Neural cell (in vitro differentiated cells): ENCODE measurements around the gene ADGRA1.

Experiments
- EZH2 ChIP-seq: fragments of 200-600, 300-800 bp; shearing (Covaris generic), sonication (generic); IDR thresholded peaks from 2 replicates; pipeline ENCODE4 v1.6.1; 2014; ENCODE audit warnings: antibody characterized with exemption, low read length, borderline replicate concordance, mild to moderate bottlenecking; ENCODE audit not compliant: insufficient read depth, poor library complexity, severe bottlenecking
- POLR2AphosphoS5 ChIP-seq: IDR thresholded peaks from 2 replicates; pipeline ENCODE4 v1.6.1; 2012
- RAD21 ChIP-seq: fragments of 450-650 bp; conservative IDR thresholded peaks from 2 replicates; pipeline ENCODE4 v1.6.1; 2014; ENCODE audit warnings: antibody characterized with exemption, mild to moderate bottlenecking, moderate library complexity
- REST ChIP-seq: IDR thresholded peaks from 2 replicates; pipeline ENCODE4 v1.6.1; 2012; ENCODE audit warnings: borderline replicate concordance
- TAF1 ChIP-seq: IDR thresholded peaks from 2 replicates; pipeline ENCODE4 v1.6.1; 2012; ENCODE audit warnings: low read depth
- TF ChIP-seq, protein P1 (sequence below): fragments of 450-650 bp; IDR thresholded peaks from 2 replicates; pipeline ENCODE4 v1.5.1; 2014; ENCODE audit warnings: antibody characterized with exemption, mild to moderate bottlenecking, moderate library complexity; ENCODE audit not compliant: poor library complexity, severe bottlenecking

DNA sequence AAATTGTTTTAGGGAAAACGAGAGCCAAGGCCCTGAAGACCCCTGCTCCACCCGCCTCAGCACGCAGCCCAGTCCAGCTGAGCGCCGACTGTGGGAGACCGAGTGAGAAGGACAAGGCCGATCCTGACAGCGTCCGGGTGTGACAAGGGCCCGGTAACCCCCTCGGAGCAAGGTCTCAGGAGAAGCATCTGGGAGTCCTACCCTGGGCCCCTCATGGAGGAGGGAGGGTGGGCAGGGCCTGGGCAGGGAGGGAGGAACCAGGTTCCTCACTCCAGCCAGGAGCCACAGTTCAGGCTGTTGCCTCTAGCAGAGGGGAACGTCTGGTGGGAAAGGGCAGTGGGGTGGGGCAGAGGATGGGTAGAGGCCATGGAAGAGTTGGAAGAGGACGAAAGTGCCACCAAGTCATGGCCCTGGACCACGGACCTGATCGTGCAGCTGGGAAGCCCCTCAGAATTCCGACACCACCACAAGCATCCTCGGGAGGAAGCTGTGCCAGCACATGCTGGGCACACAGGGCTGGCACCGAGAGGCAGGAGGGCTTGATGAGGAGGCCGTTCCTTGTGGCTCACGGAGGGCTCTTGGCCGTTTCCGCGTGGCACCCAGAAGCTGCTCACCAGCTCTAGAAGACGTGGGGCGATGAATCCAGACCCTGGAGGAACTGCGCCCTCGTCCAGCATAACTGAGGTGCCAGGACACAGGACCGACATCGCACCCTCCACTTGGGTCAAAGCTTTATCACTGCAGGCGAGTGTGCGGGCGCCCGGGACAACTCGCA lies 70.1 kb downstream of the ADGRA1 start:
- TF ChIP-seq, protein P1, sequence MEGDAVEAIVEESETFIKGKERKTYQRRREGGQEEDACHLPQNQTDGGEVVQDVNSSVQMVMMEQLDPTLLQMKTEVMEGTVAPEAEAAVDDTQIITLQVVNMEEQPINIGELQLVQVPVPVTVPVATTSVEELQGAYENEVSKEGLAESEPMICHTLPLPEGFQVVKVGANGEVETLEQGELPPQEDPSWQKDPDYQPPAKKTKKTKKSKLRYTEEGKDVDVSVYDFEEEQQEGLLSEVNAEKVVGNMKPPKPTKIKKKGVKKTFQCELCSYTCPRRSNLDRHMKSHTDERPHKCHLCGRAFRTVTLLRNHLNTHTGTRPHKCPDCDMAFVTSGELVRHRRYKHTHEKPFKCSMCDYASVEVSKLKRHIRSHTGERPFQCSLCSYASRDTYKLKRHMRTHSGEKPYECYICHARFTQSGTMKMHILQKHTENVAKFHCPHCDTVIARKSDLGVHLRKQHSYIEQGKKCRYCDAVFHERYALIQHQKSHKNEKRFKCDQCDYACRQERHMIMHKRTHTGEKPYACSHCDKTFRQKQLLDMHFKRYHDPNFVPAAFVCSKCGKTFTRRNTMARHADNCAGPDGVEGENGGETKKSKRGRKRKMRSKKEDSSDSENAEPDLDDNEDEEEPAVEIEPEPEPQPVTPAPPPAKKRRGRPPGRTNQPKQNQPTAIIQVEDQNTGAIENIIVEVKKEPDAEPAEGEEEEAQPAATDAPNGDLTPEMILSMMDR, result no peak
- no peak for TF ChIP-seq REST
- TF ChIP-seq POLR2AphosphoS5, result no peak
- no peak for TF ChIP-seq EZH2
- TF ChIP-seq RAD21, result no peak
- TF ChIP-seq TAF1, result no peak
